Myocyte (in vitro differentiated cells): ENCODE data around the gene ARRB2. TPM values are rescaled to one million over a fixed set of nuclear protein-coding genes. Genes with fewer than 3 reads are reported as not detected.

Source experiments
- DNase-seq: peaks from one replicate; pipeline ENCODE4 v3.0.0-alpha.2; 2012; ENCODE audit warnings: low read depth
- total RNA-seq: library from RNA; depleted of rRNA; stranded (reverse); fragments of >200 nt; gene quantifications from 2 replicates; pipeline ENCODE4 v1.2.3, GENCODE V29; 2014

The ARRB2 gene
- total RNA-seq, 1 donor from 2014 or later, result 10.8 TPM

DNA sequence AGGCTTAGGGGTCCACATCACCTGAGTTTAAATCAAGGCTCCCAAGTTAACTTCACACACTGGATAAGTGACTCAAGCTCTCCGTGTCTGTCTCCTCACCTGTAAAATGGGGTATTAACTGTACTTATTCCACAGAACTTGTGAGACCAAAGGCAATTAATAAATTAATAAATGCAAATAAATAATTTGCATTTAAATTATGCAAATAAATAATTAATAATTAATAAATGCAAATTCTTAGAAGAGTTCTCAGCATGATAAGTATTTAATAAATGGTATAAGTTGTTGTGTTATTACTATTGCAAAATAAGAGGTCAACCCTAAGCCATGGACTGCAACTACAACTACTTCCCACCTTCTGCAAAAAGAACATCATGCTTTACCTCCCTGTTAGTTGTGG, 43.0 kb downstream of the ARRB2 start:
- no peak for DNase-seq

DNA sequence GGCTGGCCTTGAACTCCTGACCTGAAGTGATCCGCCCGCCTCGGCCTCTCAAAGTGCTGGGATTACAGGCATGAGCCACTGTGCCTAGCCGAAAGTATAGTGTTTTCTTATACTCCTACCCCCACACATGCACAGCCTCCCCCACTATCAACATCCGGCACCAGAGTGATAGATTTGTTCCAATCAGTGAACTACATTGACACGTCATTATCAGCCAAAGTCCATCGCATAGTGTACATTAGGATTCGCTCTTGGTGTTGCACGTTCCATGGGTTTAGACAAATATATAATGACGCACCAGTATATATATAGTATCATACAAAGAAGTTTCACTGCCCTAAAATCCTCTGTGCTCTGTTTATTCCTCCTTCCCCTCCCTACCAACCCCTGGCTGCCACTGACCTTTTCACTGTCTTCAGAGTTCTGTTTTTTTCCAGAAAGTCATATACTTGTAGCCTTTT, 49.4 kb downstream of the ARRB2 start:
- DNase-seq, result no peak

DNA sequence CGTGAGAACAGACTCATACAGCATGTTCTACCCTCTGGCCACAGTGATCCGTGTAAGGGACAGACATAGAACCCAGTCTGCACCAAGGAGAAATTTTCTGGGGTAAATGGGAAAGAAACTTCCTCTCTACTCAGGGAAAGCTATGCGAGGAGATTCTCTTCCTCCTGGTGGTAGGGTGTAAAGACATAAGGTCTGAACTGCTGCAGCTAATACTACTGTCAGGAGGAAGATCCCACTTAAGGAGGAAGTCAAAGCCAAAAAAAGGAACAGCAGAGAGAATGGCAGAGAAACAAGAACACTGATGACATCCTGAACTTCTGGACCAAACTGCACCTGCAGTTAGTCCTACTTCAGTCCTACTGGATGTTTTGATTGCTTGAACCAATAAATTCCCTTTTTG, 54.2 kb downstream of the ARRB2 start:
- DNase-seq, result no peak

DNA sequence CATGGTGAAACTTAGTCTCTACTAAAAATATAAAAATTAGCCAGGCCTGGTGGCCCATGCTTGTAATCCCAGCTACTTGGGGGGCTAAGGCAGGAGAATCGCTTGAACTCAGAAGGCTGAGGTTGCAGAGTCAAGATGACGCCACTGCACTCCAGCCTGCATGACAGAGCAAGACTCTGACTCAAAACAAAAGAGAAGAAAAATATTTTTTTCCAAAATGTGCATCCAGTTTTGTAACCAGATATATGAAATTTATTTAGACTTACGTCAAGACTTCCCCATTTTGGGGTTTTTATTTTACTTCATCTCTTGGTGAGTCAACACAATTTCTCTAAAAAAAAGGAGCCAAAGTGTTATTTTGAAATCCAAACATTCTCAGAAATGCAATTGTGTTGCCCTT, 55.8 kb downstream of the ARRB2 start:
- no peak for DNase-seq

DNA sequence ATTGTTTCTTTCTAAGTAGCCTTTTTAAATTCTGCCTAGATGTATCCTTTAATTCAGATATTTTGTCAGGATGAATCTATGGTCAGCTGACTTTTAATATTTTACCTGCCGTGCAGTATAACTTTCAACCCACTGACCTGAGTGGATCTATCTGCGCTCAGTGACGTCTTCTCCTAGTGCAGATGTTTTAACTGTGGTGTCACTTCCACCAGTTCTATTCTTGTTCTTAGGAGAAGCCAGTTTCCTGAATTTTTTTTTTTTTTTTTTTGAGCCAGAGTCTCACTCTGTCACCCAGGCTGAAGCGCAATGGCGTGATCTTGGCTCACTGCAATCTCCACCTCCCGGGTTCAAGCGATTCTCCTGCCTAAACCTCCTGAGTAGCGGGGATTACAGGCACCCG, 56.3 kb downstream of the ARRB2 start:
- no peak for DNase-seq

DNA sequence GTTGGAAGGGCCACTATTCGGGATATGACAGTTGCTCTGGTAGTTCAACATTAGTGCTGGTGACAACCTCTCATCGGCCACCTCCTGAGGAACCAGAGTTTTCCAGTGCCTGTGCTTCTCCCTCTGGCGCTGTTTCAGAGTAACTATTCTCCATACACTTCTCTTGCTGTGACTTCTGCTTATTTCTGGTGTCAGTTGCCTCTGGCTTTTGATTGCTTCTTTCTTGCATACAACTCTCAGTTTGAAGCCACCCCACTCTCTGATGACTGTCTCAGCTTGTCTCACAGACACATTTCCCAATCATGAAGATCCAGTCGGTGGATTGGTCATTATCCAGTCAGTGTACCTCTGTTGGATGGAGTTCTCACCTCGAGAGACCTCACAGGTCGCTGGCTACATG, 57.9 kb downstream of the ARRB2 start:
- no peak for DNase-seq

DNA sequence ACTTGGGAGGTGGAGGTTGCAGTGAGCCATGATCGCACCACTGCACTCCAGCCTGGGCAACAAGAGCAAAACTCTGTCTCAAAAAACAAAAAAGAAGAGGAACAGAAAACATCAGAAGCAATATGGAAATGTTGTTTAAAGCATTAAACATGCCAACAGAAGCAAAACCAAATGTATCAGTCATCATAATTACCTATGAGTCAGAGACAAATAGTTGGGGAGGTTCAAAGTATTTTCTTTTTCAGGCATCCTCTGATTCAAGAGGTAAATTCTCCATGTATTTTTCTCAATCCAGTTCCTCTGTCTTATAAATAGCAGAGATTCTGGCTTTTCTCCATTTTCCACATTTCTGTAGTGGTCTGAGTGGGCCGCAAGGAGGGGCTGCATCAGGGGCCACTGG, 59.2 kb downstream of the ARRB2 start:
- DNase-seq, result no peak

Other genes starting within 250 kb of the ARRB2 start
- gene SPNS2, start 211.8 kb upstream of the ARRB2 start, total RNA-seq, result 0.47 and 0.56 TPM in 2 replicates
- gene MYBBP1A, start 155.2 kb upstream of the ARRB2 start, total RNA-seq, result 50.0 and 51.4 TPM in 2 replicates
- not detected in 2 replicates for gene GGT6, start 150.1 kb upstream of the ARRB2 start, total RNA-seq
- gene SMTNL2, start 126.1 kb upstream of the ARRB2 start, total RNA-seq, result 0.08 and 0.10 TPM in 2 replicates
- not detected in 2 replicates for gene ALOX15, start 69.0 kb upstream of the ARRB2 start, total RNA-seq
- 31.3 and 52.0 TPM in 2 replicates for gene PELP1, start 6.5 kb upstream of the ARRB2 start, total RNA-seq
- 31.0 and 32.7 TPM in 2 replicates for gene MED11, start 20.8 kb downstream of the ARRB2 start, total RNA-seq
- 0.05 TPM in 1 of 2 replicates, not detected in the other for gene ZMYND15, start 29.2 kb downstream of the ARRB2 start, total RNA-seq
- gene CXCL16, start 29.3 kb downstream of the ARRB2 start, total RNA-seq, result 0.57 and 1.1 TPM in 2 replicates
- not detected in 2 replicates for gene TM4SF5, start 61.3 kb downstream of the ARRB2 start, total RNA-seq
- gene VMO1, start 75.7 kb downstream of the ARRB2 start, total RNA-seq, result 0.73 TPM in 1 of 2 replicates, not detected in the other
- not detected in 2 replicates for gene GLTPD2, start 78.3 kb downstream of the ARRB2 start, total RNA-seq
- 185 and 231 TPM in 2 replicates for gene PSMB6, start 85.5 kb downstream of the ARRB2 start, total RNA-seq
- 6.7 and 9.8 TPM in 2 replicates for gene PLD2, start 96.5 kb downstream of the ARRB2 start, total RNA-seq
- gene MINK1, start 122.7 kb downstream of the ARRB2 start, total RNA-seq, result 17.6 and 18.1 TPM in 2 replicates
- gene C17orf107, start 188.9 kb downstream of the ARRB2 start, total RNA-seq, result 0.42 and 0.94 TPM in 2 replicates
- not detected in 2 replicates for gene CHRNE, start 192.5 kb downstream of the ARRB2 start, total RNA-seq
- not detected in 2 replicates for gene GP1BA, start 221.6 kb downstream of the ARRB2 start, total RNA-seq
- 87.4 and 100 TPM in 2 replicates for gene SLC25A11, start 229.4 kb downstream of the ARRB2 start, total RNA-seq
- 40.1 and 53.3 TPM in 2 replicates for gene RNF167, start 229.6 kb downstream of the ARRB2 start, total RNA-seq
- gene PFN1, start 237.9 kb downstream of the ARRB2 start, total RNA-seq, result 1,067 and 1,213 TPM in 2 replicates
- gene ENO3, start 240.5 kb downstream of the ARRB2 start, total RNA-seq, result 833 and 1,073 TPM in 2 replicates